ENCODE measurements around the gene RPL5.

GRCh38 chr1:92804721-92805201 is 27.1 kb upstream of the RPL5 start:
- TF ChIP-seq CTCF (conservative IDR thresholded peaks at IDR 0.05; ENCODE audit: low read length) (no peak), EZH2phosphoT487 (IDR thresholded peaks at IDR 0.05; ENCODE audit: borderline replicate concordance, low read depth, low read length) (no peak)

Measured in OCI-LY7 (cell line).